HG03460 (cell line): ENCODE measurements around the gene DOCK4.
A peak's percentile ranks its signal among the peaks of the same experiment; 100 is the strongest.

Experiments used
- ATAC-seq: cut with Tn5 transposase; IDR thresholded peaks from one replicate; pipeline ENCODE4 v1.9.1; 2021; ENCODE audit not compliant: unreplicated experiment

Gene DOCK4

DNA sequence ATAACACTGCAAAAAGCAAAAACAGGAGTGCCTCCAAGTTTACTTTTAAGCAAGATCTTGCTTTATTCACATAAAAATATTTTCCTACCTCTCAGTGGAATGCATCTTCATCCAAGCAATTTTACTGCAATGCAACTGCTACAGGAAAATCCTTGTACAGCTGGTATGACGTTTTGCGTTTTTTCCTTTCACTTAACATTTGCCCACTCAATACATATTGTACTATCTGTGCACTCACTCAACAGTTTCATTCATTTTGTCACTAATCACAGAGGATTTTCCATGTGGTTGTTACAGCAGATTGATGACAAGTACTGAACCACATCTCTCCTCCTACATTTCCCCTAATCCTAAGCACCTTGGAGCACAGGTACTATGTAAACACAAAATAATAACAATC, 421.9 kb downstream of the DOCK4 start:
- no peak for ATAC-seq

DNA sequence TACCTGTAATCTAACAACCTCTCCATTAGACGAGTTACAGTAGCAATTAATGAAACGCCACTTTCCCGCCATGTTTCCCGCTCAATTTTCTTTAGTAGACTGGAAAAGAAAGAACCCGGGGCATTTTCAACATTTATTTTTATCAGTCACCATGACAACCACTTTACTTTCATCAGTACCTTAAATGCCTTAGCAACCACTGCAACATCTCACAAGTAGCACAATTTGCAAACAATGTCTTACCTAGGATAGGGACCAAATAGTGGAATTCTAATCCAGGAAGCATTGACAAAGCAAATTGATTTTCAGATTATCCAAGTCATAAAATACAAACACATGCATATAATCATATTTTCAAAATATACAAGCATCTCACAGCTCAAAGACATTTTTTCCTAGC, 422.3 kb downstream of the DOCK4 start:
- ATAC-seq: no peak

DNA sequence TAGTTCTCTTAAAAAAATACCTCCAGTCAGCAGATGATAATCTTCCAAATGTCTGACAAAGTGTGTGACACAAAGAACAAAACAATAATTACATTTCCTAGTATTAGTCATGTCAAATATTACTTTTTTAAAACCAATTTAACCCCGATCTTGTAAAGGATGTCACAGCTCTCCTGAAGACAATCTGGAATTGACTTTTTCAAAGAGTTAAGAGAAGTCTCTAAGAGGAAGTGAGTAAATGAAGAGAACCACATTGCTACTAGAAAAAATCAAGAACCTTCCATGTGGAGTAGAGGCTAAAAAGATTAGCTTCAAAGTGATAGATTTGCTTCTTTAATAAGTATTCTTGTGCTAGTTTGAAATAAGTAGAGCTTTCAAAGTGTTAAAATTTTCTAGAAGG, 425.7 kb downstream of the DOCK4 start:
- no peak for ATAC-seq

DNA sequence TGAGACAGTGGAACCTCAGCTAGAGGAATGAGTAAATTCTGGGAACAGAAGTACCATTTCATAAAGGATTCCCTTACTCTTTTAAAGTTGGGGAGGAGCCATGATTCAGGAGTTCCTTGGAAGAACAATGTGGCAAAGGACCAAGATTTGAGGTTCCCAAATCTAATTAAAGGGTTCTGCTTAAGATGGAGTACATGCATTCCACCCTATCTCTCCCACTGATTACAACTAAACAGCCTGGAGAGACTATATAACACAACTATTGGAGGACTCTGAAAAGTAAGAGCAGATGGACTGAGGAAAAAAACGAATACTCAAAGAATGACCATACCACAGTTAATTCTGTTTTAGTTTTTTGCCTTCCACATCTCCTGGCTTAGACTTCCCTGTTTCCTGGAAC, 431.0 kb downstream of the DOCK4 start:
- no peak for ATAC-seq

DNA sequence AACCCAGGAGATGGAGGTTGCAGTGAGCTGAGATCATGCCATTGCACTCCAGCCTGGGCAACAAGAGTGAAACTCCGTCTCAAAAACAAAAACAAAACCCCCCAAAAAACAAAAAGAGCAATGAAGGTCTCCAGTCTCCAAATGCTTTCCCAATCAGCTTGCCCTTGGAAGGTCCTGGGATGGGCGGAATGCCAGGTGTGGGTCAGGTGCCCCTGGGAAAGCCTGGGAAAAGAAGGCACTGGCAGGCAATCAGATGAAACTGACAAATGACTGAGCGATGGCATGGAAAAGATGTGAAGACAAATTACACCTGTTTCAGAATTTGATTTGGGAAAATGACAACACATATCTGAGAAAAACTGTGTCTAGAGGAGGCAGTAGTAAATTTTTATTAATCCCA, 433.5 kb downstream of the DOCK4 start:
- no peak for ATAC-seq

- no peak for ATAC-seq
Measured at GRCh38 chr7:111771638-111772037, 434.6 kb downstream of the DOCK4 start.

- no peak for ATAC-seq
Measured at GRCh38 chr7:111770116-111770515, 436.1 kb downstream of the DOCK4 start.

- no peak for ATAC-seq
Measured at GRCh38 chr7:111765751-111766643, 440.2 kb downstream of the DOCK4 start.

- no peak for ATAC-seq
Measured at GRCh38 chr7:111763221-111763801, 442.9 kb downstream of the DOCK4 start.

- no peak for ATAC-seq
Measured at GRCh38 chr7:111762799-111763198, 443.4 kb downstream of the DOCK4 start.

GRCh38 chr7:111762211-111762610, 444.0 kb downstream of the DOCK4 start:
- no peak for ATAC-seq

DNA sequence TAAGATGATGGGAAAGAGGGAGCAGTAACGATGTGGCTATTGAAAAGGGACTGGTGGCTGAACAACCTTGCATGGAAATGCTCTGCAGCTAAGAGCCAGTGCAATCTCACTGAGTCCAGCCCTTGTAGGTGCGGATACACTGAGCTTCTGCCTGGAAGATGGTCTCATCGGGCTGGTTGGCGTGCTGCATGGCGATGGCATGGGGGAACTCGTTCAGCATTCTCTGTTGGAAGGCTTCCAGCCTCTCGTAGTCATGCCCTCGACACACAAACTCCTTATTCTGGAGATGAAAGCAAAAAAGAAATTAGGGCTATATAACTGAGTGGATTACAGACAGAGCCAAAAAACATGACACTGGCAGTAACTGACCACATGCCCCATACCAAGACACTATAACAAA, 446.2 kb downstream of the DOCK4 start:
- ATAC-seq: no peak

- no peak for ATAC-seq
Measured at GRCh38 chr7:111758332-111758731, 447.9 kb downstream of the DOCK4 start.

DNA sequence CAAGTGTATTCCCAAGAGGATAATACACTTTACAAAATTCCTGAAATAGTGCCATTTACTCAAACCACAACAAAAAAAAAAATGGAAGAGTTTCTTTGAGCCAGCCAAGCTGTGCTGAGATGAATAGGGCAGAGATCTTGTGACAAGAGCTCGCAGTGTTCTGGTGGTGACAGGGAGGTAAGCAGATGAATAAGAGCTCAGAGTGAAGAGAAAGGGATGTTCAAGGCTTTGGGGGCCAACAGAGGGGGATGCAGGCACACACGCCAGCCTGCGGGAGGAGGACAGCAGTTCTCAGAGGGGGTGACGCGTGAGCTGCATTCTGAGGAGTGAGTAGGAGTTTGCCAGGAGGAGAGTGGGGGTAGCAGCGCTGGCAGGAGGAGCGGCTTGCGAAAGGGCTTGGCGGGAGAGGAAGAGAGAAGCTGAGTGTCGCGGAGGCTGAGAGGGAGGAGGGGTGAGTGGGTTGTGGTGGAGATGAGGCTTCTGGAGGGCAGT, 449.5 kb downstream of the DOCK4 start:
- no peak for ATAC-seq

- ATAC-seq: no peak
Measured at GRCh38 chr7:111755383-111755782, 450.8 kb downstream of the DOCK4 start.

DNA sequence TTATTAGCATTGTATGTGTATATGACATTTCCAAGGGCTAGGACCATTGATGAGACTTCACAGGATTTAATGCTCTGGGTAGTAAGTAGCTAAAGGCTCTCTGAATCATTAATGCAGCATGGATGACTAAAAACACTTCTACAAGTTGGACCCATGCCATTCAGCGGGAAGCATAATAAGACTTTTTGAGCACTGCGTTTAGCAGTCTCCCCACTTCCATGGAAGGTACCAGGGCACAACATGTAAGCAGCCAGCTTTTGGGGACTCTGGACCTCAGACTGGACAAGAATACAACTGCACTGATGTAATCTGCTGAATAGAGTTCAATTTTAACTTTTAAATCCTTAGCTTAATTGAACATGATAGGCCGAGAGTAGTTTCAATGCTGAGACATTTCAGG, 452.2 kb downstream of the DOCK4 start:
- ATAC-seq: no peak

DNA sequence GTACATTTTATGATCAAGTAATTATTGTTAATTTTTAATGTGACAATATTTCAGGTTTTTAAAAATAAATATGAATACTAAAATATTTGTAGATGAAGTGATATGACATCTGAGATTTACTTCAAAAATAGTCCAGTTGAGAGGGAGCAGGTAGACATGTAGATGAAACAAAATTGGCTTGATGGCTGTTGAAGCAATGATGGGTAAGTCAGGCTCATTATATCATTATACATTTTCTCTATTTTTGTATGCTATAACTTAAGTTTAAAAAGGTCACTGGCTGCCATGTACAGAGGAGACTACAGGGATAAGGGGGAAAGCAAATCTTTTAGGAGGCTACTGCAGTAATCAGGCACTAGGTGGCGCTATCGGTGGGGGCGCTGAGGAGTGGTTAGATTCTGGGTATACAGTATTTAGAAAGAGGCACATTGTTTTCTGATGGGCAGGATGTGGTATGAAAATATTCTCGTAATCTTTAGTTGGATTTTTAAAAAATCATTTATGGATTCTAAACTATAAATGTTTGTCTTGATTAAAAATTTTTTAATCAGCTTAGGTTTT, 454.1 kb downstream of the DOCK4 start:
- ATAC-seq: peak; percentile 96

- ATAC-seq: no peak
Measured at GRCh38 chr7:111750878-111751277, 455.3 kb downstream of the DOCK4 start.

DNA sequence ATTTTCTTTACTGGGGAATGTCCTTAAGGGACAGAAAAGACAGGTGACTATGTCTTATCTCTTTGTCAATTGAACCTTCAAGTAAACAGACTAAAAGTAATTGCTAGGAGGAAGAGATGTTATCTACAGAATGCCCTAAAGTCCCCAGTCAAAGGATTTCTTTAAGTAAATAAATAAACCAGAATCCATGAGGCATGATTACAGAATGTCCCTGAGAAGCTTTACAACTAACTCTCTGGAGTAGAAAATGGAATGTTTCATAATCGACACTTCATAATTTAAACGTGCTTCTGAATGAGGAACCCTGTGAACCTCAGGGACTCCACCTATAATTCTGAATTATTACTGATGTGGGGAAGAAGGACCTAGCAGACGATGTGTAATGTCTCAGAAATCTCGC, 456.0 kb downstream of the DOCK4 start:
- no peak for ATAC-seq

DNA sequence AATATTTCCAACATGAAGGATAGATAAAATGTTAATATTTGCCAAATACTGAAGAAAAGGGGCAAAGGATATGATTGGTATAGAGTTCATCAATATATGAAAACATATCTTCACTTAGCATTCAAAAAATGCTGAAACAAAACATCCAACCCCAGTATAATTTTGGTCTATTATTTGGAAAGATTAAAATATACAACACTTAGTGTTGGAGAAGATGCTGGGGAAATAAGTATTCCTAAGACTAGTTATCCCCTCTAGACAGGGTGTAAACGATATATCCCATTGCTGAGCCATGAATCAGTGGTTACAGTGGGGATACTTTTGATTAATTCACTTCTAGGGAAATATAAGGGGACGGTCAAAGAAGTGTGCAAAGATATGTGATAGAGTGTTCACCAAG, 456.6 kb downstream of the DOCK4 start:
- ATAC-seq: no peak

DNA sequence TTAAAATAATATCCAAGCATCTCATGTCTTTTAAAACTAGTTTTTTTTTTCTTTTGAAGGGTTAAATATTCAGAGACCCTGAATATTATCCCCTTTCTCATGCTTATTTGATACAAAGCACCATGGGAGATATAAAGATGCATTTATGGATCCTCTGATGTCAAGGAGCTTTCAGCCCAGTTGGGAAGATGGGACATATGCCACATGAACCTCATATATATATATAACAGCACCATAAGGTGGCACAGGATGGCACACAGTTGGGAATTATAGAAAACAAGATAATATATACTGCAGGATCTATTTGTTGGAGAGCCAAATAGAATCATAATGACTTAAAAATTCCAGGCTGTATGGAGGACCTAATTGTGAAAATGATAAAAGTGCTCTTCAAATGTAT, 458.5 kb downstream of the DOCK4 start:
- no peak for ATAC-seq

DNA sequence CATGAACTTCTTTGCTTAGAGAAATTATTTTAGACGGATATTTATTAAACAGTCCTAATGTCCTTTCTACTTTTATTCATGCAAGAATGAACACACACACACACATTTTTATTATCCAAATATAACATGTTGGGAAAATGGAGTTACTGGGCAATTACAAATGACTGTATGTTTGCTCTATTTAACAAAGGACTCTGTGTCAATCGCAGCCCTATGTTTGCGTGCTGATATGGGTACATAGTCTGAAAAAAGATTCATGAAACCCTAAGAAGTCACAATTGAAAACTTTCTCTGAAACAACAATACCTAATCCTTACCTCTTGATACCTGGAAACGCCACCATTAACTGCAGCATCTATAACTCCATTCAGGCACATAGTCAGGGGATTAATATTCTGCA, 459.2 kb downstream of the DOCK4 start:
- no peak for ATAC-seq
